Measurements from ENCODE around the gene ATP13A2. TPM values are rescaled to one million over a fixed set of nuclear protein-coding genes. Genes with fewer than 3 reads are reported as not detected.

ATP13A2 gene
- total and polyA plus RNA-seq, 2 experiments from 2014 or later: 29.6 to 32.4 TPM

- Histone ChIP-seq H3K9me2 (ENCODE audit: insufficient read depth) (no peaks in the 10 kb centered on the region), H3K36me3 (ENCODE audit: low read depth) (no peaks in the 10 kb centered on the region; the same call in 1 of the 2 replicates), H3K9ac (peak overlapping the region; percentile 95), H3F3A (ENCODE audit: insufficient read depth) (peaks cover 32% of the 10 kb centered on the region), H3K79me2 (ENCODE audit: insufficient read depth) (peaks cover 34% of the 10 kb centered on the region), H3K4me3 (peak overlapping the region; percentile 88), H4K20me1 (ENCODE audit: insufficient read depth) (no peaks in the 10 kb centered on the region), H3K9me3 (ENCODE audit: low read depth) (no peaks in the 10 kb centered on the region), H3K27me3 (replicated peaks; ENCODE audit: insufficient read depth) (no peaks in the 10 kb centered on the region), H3K4me1 (ENCODE audit: insufficient read depth) (peaks cover 33% of the 10 kb centered on the region), H2AFZ (no peak overlapping the region), H3K27ac (peak overlapping the region; percentile 98), H3K4me2 (ENCODE audit: unreplicated experiment) (peak overlapping the region; percentile 93)
- no peak for TF ChIP-seq EZH2phosphoT487 (IDR thresholded peaks at IDR 0.05; ENCODE audit: insufficient read depth, low read depth)
- no peak for TF ChIP-seq EZH2 (IDR thresholded peaks at IDR 0.05; ENCODE audit: insufficient read depth, poor library complexity, severe bottlenecking)
- WGBS, 2 experiments (ENCODE audit: low coverage in 1 of 2, low lambda C conversion rate in 2 of 2, missing lambda C conversion rate in 2 of 2): 4 to 8% methylated on average over 10 of the region's 10 CpGs
- DNase-seq: peak; percentile 99
- in situ Hi-C loops (cut with MboI): no loop called here
Measured at GRCh38 chr1:16981269-16981849, 30.4 kb downstream of the ATP13A2 start.

DNA sequence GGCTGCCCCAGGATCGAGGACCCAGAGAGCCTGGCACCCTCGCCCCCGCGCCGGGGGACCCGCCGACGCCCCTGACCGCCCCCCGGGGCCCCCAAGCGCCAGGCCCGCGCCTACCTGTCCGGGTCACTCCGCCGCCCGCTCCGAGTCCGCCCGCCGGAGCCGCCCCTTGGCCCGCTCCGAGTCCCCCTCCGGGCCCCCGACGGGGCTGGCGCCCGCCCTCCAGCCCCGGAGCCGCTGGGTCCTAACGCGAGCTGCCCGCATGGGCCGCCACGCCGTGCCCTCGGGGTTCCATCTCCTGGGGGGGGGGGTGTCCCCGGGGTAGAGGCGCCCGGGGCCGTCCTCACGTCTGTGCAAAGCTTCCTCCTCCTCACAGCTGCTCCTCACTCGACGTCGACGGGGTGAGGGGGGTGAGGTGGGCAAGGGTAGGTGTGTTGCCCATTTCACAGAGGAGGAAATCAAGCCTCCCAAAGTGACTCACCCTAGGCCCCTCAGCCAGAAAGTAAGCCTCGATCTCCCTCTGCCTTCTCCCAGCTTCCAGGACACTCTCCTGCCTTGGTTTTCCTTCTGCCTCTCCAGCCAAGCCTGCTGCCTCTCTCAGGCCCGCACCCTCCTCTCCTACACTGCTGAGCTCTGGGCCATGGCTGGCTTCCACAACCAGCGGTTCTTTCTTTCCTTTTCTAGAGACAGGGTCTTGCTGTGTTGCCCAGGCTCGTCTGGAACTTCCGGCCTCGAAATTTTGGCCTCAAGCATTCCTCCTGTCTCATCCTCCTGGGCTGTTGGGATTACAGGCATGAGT, 31.1 kb downstream of the ATP13A2 start, which contains the start of gene MFAP2:
TSS of gene MFAP2 (minus strand) at position 148 of the 796 bp plus-strand sequence. CDS start 2,347 bp downstream, outside the sequence.
- no peaks in the 10 kb centered on the region for H3K27me3 ChIP-seq (replicated peaks; ENCODE audit: insufficient read depth)
- TF ChIP-seq EZH2phosphoT487 (IDR thresholded peaks at IDR 0.05; ENCODE audit: insufficient read depth, low read depth) (no peak), EZH2 (IDR thresholded peaks at IDR 0.05; ENCODE audit: insufficient read depth, poor library complexity, severe bottlenecking) (no peak)
- peak within 1 kb of the TSS; percentile 98 for H3K27ac ChIP-seq
- H2AFZ ChIP-seq: no peak within 1 kb of the TSS; the same call in 1 of the 2 replicates
- DNase-seq: peak; percentile 80
- H4K20me1 ChIP-seq (ENCODE audit: insufficient read depth): no peaks in the 10 kb centered on the region
- H3K36me3 ChIP-seq (ENCODE audit: low read depth): no peaks in the 10 kb centered on the region
- H3K4me1 ChIP-seq (ENCODE audit: insufficient read depth): peaks cover 33% of the 10 kb centered on the region
- WGBS, 2 experiments (ENCODE audit: low coverage in 1 of 2, low lambda C conversion rate in 2 of 2, missing lambda C conversion rate in 2 of 2): 1 to 7% methylated on average over 13 to 46 of the region's 53 CpGs
- no peaks in the 10 kb centered on the region for H3K9me2 ChIP-seq (ENCODE audit: insufficient read depth)
- peak within 1 kb of the TSS; percentile 93 for H3K4me2 ChIP-seq (ENCODE audit: unreplicated experiment)
- in situ Hi-C loops (cut with MboI): no loop called here
- H3K79me2 ChIP-seq (ENCODE audit: insufficient read depth): peaks cover 41% of the 10 kb centered on the region
- peak within 1 kb of the TSS; percentile 95 for H3K9ac ChIP-seq
- peak within 1 kb of the TSS; percentile 88 for H3K4me3 ChIP-seq
- H3K9me3 ChIP-seq (ENCODE audit: low read depth): no peaks in the 10 kb centered on the region
- peaks cover 31% of the 10 kb centered on the region for H3F3A ChIP-seq (ENCODE audit: insufficient read depth)

GRCh38 chr1:16979475-16980327, 32.0 kb downstream of the ATP13A2 start:
- Histone ChIP-seq H3K4me1 (ENCODE audit: insufficient read depth) (peaks cover 29% of the 10 kb centered on the region), H3F3A (ENCODE audit: insufficient read depth) (peaks cover 22% of the 10 kb centered on the region), H3K9me3 (ENCODE audit: low read depth) (no peaks in the 10 kb centered on the region), H3K9me2 (ENCODE audit: insufficient read depth) (no peaks in the 10 kb centered on the region), H2AFZ (no peak overlapping the region), H4K20me1 (ENCODE audit: insufficient read depth) (no peaks in the 10 kb centered on the region), H3K4me3 (peak overlapping the region; percentile 88), H3K4me2 (ENCODE audit: unreplicated experiment) (peak overlapping the region; percentile 93), H3K27ac (peak overlapping the region; percentile 98), H3K27me3 (replicated peaks; ENCODE audit: insufficient read depth) (no peaks in the 10 kb centered on the region), H3K36me3 (ENCODE audit: low read depth) (no peaks in the 10 kb centered on the region), H3K79me2 (ENCODE audit: insufficient read depth) (peaks cover 45% of the 10 kb centered on the region), H3K9ac (peak overlapping the region; percentile 95)
- TF ChIP-seq EZH2phosphoT487 (IDR thresholded peaks at IDR 0.05; ENCODE audit: insufficient read depth, low read depth) (no peak), EZH2 (IDR thresholded peaks at IDR 0.05; ENCODE audit: insufficient read depth, poor library complexity, severe bottlenecking) (no peak)
- peak; percentile 66 for DNase-seq
- in situ Hi-C loops (cut with MboI): no loop called here
- 2 to 4% methylated on average over 18 to 40 of the region's 44 CpGs for WGBS, 2 experiments (ENCODE audit: low coverage in 1 of 2, low lambda C conversion rate in 2 of 2, missing lambda C conversion rate in 2 of 2)
